ENCODE data around the gene CARD14.

- TF ChIP-seq, protein P1, sequence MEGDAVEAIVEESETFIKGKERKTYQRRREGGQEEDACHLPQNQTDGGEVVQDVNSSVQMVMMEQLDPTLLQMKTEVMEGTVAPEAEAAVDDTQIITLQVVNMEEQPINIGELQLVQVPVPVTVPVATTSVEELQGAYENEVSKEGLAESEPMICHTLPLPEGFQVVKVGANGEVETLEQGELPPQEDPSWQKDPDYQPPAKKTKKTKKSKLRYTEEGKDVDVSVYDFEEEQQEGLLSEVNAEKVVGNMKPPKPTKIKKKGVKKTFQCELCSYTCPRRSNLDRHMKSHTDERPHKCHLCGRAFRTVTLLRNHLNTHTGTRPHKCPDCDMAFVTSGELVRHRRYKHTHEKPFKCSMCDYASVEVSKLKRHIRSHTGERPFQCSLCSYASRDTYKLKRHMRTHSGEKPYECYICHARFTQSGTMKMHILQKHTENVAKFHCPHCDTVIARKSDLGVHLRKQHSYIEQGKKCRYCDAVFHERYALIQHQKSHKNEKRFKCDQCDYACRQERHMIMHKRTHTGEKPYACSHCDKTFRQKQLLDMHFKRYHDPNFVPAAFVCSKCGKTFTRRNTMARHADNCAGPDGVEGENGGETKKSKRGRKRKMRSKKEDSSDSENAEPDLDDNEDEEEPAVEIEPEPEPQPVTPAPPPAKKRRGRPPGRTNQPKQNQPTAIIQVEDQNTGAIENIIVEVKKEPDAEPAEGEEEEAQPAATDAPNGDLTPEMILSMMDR (IDR thresholded peaks at IDR 0.05; ENCODE audit: low read depth, low read length) = no peak
- TF ChIP-seq, protein P2, sequence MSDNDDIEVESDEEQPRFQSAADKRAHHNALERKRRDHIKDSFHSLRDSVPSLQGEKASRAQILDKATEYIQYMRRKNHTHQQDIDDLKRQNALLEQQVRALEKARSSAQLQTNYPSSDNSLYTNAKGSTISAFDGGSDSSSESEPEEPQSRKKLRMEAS (IDR thresholded peaks at IDR 0.05; ENCODE audit: low read depth, low read length) = no peak
- TF ChIP-seq POLR2A (IDR thresholded peaks at IDR 0.05; ENCODE audit: extremely low read depth, insufficient read length) = no peak
These were observed 38.2 kb downstream of the CARD14 start for GRCh38 chr17:80208050-80208449.

Data from NB4 (cell line).